ENCODE data around the gene PRUNE1. TPM values are rescaled to one million over a fixed set of nuclear protein-coding genes. Genes with fewer than 3 reads are reported as not detected.

PRUNE1 gene
- total RNA-seq, 1 experiment from 2014 or later: 26.6 TPM

DNA sequence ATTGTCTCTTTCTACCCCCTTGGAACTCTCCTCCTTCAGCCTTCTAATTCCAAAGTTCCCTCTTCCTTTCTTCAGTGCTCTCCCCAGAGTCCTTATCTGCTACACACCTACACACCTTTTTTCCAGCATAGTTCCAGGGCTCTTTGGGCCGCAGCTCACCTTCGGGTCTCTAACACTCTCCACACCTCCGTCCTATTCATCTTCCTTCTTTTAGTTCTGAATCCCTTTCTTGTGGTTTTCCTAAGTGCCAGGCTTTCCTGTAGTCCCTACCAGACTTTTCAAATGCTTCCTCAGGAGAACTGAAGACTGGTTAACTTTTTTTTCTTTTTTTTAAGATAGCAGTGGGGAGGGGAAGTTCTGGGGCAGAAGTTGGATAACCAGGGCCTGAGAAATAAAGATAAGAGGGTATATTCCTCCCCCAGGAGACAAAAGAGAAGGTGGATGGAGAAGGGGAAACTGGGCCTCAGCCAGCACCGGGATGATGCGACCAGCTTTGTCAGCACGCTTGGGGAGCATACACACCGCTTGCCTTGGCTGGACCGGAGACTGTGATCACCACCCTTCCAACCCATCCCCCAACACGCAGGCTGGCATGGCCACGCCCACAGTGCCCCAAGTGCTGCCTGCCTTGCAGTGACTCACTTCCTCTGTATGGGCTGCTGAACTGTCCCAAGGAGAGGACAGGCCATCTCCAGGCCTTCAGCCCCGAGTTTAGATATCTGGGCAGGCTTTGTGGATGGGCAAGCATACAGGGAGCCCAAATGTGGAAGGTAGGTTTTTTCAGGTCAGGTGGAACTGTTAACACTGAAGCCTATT is 31.2 kb upstream of the PRUNE1 start:
- peak; percentile 98 for DNase-seq (ENCODE audit: low read depth)

DNA sequence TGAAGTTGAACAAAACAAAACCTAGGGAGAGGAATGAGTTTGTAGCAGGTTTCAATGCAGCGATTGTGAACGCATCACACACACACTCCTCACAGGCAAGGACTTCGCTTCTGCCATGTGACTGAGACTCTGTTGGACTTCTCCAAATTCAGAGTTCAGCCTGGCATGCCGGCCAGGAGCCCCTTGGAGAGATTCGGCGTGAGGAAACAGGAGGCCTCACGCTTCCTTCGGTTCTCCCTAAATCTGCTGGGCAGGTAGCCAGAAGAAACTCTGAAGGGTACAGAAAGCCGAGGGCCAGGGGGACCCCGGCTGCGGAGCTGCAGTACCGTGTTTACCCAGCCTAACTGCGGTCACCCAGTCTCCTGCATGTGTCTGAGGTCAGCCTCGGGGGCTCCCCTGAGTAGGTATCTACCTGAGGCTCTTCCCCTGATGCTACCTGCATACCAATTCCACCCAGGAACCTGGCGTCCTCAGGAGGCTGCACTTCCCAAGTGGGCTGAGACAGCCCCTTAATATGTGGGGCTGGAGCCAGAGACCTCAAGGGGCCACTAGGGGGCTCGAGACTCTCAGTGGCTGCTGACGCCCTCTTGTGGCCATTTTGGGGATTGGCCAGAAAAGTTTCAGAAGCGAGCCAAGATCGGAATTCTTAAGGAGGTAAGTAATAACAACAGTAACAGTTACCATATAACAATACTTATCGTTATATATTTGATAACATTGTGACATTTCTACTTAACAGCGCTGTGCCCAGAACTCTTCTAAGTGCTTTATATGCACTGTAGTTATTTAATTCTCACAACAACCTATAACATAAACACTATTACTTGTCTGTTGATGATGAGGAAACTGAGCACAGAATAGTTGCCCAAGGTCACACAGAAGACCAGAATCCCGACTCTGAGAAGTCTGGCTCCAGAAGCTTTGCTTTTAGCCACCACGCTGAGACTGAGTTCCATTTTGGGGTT is 28.9 kb upstream of the PRUNE1 start:
- peak; percentile 88 for DNase-seq (ENCODE audit: low read depth)

DNA sequence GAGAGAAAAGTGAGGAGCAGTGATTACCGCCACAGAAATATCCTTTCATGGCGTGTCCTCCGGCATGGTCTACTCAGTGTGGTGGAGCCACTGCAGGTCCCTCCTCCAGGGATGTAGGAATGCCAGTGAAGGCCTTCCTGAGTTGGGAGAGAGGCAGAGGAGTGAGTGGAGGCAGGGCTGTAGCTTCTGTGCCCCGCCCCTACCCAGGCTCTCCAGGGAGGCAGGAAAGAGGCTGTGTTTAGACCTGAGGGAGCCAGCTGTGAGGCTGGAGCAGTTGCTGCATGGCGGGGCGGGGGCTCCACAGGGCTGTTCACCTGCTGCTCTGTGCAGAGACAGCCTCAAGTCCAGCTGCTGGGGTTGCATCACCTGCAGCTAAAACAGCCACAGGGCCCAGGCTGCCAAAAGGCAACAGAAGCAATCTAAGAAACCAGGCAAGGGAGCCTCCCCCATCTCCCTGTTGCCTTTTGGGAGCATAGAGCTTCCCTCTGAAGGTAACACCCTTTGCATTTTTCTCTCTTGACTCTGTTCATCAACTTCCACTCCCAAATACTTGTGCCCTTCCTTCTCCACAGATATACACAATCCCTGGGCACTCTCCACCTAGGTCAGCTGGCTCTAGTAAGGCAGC is 27.0 kb upstream of the PRUNE1 start:
- DNase-seq (ENCODE audit: low read depth): peak; percentile 38

DNA sequence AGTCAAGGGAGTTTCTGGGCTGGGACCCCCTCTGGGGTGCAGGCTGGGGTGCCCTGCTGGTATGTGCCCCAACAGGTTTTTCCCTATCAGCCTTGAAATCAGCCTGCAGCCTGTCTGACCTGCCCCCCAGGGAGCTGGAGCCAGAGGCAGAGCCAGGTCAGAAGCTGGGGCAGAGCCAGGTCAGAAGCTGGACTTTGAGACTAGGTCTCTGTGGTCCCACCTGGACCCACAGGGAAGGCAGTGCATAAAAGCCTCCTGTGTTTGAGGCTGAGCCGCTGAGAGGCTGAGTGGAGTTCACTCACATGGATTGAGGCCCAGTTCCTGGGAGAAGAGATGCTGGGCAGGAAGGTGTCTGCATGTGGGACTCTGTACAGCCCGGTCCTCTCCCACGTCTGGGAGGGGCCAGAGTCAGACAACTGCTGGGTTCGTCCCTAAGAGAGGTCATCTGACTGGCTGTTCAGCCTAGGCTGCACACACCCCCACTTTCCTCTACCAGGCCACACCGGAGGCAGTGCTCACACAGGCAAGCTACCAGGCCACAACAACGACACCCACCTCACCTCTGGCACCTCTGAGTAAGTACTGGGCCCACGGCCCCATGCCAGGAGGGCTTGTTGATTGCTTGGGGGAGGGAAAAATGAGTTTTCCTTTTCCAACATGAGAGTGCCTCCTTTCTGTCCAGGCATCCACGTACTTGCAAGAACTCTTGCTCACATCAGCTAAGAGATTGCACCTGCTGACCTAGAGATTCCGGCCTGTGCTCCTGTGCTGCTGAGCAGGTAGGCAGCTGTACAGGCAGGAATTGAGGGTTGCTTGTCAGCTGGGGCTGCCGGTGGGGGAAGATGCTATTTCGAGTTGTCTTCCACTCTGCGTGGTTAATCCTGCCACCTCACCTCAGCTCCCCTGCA is 26.2 kb upstream of the PRUNE1 start, which contains the start of gene ANXA9:
Gene ANXA9, plus strand, starts transcription at position 488 of the 908 bp plus-strand sequence. CDS start 814 bp downstream, outside the sequence.
- peak; percentile 47 for DNase-seq (ENCODE audit: low read depth)

DNA sequence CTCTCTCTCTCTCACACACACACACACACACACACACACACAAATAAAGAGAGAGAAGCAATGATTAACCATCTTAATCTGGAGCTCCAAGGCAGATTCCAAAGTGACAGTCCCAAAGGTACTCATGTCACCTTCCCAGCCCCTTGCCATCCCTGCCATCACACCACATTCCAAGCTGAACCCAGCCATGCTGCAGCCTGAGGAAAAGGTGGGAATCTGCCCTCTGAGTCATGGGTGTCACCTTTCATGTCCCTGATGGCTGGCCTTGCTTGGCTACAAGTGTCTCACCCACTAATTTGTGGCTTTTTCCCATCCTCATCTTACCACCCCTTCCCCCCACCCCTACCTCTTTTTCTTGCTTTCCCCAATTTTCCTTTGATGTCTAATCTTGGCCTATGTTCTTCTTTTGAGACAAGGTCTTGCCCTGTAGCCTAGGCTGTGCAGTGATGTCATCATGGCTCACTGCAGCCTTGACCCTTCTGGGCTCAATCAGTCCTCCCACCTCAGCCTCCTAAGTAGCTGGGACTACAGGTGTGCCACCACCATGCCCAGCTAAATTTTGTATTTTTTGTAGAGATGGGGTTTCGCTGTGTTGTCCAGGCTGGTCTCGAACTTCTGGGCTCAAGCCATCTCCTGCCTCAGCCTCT is 22.9 kb upstream of the PRUNE1 start:
- DNase-seq (ENCODE audit: low read depth): peak; percentile 62

DNA sequence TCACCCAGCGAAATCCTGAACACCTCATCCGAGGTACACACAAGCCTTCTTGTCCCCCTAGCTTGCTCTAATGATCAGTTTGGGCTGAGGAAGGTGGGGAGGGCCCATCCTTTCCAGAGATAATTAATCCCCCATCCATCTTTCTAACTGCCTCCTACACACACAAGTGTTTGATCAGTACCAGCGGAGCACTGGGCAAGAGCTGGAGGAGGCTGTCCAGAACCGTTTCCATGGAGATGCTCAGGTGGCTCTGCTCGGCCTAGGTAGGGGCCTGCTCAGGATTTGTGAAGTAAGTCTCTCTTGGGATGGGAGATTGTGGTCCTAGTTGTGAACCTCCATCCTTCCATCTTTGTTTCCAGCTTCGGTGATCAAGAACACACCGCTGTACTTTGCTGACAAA is 20.3 kb upstream of the PRUNE1 start:
- DNase-seq (ENCODE audit: low read depth): no peak

DNA sequence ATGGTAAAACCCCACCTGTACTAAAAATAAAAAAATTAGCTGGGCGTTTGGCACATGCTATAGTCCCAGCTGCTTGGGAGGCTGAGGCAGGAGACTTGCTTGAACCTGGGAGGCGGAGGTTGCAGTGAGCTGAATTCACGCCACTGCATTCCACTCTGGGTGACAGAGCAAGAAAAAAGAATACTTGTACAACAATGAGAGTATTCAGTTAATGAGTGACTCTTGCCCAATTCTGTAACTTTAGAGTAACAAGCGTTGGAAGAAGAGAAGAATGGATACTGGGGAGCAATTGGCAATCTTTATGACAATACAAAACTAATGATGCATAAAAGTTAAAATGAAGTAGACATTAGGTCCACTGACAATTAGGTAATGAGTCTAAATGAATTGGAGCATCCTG is 15.6 kb upstream of the PRUNE1 start:
- no peak for DNase-seq (ENCODE audit: low read depth)

DNA sequence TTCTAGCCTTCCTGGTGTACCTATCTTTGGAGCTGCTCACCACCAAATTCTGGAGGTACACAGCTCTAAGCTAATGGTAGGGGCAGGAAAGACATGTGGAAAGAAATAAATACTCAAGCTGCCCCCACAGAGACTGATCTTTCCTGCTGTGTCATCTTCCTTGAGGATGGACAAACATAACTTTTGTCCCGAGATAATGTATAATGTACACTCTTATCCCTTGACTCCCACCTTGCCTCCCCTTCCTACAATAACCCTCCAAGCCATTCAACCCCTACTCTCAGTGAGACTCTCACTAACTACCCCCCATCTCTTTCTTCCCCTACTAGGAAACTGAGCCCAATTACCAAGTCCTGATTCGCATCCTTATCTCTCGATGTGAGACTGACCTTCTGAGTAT is 14.0 kb upstream of the PRUNE1 start:
- DNase-seq (ENCODE audit: low read depth): no peak

DNA sequence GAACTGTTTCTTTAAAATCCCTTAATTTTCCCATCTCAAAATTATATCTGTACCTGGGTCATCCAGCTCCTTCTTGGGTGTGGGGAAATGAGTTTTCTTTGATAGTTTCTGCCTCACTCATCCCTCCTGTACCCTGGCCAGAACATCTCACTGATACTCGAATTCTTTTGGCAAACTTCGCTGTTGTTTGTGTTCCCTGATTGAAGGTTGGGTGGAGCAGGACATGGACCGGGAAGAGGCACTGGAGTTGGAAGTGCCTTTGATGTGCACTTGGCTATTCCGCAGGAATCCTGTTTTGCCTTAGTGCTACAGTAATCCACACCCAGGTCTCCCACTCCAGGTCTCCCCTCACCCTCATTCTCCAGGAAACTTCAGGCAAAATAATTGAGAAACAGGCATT is 12.8 kb upstream of the PRUNE1 start:
- no peak for DNase-seq (ENCODE audit: low read depth)

DNA sequence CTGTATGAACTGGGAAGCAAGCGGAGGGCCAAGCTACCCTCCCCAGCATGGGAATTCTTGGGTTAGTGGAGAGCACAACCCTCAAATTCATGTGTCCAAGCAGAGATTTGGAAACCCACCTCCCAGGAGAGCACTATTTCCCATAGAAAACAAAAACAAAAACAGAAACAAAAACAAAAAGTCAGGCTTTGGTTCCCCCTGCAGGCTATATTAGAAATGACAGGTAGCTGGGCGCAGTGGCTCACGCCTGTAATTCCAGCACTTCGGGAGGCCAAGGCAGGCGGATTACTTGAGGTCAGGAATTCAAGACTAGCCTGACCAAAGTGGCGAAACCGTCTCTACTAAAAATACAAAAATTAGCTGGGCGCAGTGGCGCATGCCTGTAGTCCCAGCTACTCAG is 12.4 kb upstream of the PRUNE1 start:
- peak; percentile 35 for DNase-seq (ENCODE audit: low read depth)

DNA sequence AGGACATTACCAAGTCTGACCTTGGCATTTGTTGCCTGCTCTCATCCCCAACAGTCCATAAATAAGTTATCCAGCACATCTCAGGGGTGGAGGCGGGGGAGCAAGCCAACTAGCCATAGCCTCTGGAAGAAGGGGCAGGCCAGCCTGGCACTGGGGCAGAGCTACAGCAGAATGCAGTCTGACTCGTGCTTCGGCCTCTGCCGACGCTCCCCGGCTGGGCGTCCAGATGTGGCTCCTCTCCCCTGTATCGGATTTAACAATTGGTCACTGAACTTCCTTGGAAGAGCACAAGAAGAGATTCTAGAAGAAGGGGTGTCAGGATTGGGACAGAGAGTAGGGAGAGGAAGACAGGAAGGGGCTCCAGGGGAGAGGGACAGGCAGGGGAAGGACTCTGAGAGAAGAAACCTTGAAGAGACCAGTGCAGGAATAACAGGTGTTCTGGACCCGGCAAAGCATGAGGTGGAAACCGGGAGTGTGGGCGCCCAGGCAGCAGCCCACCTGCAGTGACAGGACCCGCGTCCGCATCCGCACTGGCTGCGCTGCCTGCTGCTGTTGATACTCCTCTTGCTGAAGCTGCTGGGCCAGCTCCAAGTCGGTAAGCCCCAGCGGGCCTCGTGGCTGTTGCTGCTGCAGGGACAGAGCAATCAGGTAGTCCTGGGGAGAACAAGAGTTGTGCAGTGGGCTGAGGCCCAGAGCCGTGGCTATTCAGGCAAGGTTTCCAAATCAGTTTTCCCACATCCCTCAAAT is 10.9 kb upstream of the PRUNE1 start:
- DNase-seq (ENCODE audit: low read depth): no peak

DNA sequence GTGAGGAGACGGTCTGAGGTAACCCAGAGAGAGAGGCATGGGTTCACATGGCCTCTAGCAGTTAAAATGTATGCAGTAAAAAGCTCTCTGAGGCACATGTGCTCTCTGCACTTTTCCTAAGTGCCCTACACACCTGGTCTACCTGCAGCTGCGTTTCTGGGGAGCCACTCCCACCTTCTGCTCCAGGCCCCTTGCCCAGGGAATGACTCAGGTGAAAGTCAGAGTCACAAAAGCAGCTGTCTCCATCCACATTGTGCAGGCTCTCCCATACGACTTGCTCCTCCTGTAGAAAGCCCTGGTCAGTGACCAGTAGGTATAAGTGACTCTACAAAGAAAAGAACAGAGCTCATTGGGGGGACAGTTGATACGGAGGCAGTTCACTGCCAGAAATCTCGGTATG is 10.3 kb upstream of the PRUNE1 start:
- no peak for DNase-seq (ENCODE audit: low read depth)

DNA sequence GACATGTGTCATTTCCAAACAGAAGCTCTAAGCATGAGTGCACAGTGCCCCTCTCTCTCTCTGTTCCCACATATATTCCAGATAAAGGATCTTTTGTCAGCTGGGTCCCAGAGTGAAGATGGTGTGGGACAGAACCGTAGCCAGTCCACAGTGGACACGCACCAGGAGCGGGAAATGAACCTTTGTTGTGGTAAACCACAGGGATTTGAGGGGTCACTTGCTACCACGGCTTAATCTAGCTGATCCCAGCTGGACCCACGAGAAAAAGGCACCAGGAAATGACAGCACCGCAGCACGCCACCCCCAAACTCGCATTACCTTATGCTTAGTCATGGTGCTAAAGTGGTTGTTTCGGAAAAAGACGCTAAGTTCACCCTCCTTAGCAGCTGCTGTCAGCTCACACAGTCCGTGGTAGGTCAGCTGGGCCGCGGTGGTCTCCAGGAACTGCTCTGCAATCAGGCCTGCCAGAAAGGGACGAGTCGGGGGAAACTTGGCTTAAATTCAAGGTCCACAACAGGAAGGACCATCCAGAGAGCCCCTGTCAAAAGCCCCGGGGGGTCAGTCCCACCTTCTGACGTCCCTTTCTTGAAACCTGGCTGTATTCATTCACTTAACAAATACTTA is 9.1 kb upstream of the PRUNE1 start:
- DNase-seq (ENCODE audit: low read depth): peak; percentile 89

DNA sequence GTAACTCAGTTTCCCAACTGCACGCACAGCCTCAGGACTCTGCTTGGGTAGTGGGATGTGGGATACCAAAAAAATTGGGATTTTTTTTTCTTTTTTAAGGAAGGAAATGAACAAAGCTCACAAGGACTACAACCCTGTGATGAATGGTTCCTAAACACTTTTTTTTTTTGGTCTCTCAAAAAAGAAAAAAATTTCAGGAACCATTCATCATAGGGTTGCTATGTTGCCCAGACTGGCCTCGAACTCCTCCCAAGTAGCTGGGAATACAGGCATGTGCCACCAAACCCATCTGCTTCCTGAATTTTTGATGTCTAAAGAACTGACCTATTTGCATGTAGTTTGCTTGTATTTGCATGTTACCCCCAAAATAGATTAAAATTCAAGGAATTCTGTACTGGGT is 8.3 kb upstream of the PRUNE1 start:
- no peak for DNase-seq (ENCODE audit: low read depth)

DNA sequence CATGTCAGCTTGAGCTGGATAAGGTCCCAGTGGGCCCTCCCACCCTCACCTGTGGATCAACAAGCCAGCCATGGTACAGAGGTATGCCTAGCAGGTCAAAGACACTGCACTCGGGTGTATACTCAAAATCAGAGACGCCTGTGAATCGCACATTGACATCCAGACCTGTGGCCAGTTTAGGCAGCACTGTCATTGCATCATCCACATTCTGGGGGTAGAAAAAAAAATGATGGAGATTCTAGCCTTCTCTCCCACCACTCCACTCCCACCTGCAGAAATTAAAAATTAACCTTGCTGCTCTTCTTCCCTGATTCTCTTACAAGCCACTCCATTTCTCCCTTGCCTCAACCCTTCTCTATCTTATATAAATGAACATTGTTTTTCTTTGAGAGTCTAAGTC is 7.8 kb upstream of the PRUNE1 start:
- DNase-seq (ENCODE audit: low read depth): no peak

DNA sequence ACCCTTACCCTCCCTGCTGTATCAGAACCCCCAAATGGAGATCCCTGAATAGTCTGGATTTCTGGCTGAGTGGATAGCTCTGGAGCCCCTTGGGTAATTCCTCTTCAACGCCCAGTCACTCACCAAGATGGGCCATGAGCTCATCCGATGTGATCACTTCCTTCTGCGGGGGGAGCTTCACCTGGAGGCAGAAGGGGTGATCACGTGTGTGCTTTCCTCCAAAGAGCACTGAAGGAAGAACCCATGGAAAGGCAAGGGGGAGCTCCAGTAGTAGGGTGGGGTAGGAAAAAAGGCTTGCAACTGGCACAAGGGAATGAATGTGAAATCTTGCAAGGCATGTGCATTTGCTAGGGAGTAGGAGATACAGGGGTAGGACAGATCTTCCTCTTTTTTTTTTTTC is 6.6 kb upstream of the PRUNE1 start:
- DNase-seq (ENCODE audit: low read depth): no peak

DNA sequence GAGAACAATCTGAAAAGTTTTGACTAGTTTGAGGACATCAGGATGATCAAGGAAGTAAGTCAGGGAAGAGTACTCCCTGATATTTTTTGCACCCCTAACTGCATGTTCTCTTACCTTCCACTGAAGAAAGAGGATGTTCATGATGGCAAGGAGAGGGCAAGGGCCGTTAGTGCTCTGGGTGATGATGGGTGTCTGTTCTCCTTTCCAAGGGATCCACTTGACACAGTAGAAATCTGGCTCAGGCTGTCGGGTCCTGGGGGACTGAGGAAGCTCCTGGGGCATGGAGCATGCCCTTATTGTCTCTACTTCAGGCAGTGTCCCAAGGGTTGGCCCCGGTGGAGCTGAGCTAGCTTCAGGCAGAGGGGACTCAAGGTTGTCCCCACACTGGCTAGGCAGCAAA is 6.2 kb upstream of the PRUNE1 start:
- DNase-seq (ENCODE audit: low read depth): no peak

DNA sequence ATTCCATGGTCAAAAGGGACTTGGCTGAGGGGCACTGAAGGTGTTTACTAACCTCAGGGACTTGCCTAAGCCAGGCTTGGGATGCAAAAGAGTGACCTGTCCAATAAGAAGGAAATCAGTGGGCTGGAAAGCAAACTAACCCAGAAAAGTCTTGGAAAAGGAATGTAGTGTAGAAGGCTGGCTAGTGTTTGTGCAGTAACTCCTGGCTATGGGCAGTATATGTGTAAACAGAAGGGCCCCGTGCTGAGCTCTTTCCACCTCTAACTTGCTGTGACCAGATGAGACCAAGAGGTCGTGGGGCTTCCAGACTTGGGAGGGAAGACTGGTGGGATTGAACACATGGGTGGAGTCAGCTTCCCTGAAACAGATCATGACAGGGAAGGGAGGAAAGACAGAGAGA is 5.6 kb upstream of the PRUNE1 start:
- no peak for DNase-seq (ENCODE audit: low read depth)

DNA sequence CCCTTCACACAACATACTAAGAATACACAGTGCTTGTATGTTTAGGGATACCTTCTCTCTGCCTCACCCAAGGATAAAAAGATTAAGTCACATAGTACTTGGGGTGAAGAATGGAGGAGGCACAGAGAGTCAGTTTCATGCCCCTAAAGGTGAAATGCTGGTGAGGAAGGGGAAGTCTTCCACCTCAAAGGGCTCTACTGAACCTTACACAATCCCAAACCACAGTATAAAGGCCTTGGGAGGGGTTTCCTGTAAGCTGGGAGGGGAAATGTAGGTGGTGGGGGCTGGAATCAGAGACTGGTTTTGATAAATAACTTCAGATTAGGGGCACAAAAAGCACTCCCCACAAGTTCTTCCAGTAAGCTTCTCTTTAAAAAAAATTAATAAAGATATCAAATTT is 5.1 kb upstream of the PRUNE1 start:
- no peak for DNase-seq (ENCODE audit: low read depth)
